HG02678 (cell line): ENCODE measurements around the gene NFATC4.
"Not testable (repeated sequence)": the region's sequence is repeated elsewhere in the genome, so short reads cannot be mapped to it uniquely, and the experiment has no call there.

ENCODE experiments used
- ATAC-seq: cut with Tn5 transposase; IDR thresholded peaks from one replicate; pipeline ENCODE4 v1.9.1; 2021; ENCODE audit warnings: mild to moderate bottlenecking, moderate library complexity; ENCODE audit not compliant: unreplicated experiment

The NFATC4 gene

DNA sequence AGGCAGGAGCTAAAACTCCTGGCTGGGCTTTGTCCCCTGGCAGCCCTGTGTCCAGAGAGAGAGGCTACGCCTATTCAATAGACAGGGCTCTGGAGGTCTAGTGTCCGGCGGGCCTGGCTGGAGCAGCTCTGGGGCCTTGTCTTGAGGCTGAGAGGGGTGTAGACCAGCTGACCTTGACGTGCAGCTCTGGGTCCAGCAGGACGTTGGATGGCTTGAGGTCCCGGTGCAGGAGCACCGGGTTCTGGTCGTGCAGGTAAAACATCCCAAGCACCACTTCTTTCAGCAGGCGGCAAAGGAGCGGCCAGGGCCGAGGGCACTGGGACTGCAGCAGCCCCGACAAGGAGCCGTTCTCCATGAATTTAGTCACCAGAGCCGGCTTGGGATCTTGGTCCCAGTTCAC, 29.1 kb upstream of the NFATC4 start:
- no peak for ATAC-seq

DNA sequence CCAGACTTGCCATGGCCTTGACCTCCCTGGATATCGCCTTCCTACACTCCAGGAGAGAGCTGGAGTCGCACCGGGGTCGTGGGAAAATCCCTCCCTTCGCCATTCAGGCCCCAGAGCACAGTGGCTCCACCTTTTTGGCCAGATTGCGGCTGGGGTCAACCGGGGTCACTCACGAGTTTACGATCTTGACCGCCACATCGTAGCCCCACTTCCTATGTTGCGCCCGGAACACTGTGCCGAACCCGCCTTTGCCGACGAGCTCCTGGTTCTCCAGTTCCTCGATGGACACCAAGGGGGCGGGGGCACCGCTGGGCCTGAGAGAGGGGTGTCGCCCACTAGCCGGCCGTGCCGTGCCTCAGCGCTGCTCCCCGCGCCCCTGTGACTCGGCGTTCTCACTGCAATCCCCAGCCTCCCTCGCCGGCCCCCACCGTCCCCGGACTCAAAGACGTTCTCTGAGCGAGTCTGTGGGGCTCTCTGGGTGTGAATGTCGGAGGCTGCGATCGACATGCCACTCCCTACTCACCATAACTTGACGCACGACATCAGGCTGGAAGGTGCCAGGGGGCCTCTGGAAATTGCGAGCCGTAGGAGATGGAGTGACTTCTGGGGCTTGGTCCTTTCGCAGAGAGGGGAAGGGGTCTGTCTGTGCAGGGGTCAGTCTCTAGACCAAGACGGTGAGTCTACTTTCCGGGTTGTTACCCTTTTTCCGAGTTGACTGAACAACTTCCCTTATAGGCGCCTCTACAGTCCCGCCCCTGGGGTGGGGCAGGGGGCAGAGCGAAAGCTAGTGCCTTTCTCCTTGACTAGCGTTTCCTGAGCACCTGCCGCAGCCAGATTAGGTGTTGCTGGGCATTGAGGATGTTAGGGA, 28.5 kb upstream of the NFATC4 start, which contains the start of gene RIPK3:
Gene RIPK3, minus strand, starts transcription at position 708 of the 868 bp plus-strand sequence. Its CDS starts 165 bp downstream, at position 543.
- peak; percentile 92 for ATAC-seq

DNA sequence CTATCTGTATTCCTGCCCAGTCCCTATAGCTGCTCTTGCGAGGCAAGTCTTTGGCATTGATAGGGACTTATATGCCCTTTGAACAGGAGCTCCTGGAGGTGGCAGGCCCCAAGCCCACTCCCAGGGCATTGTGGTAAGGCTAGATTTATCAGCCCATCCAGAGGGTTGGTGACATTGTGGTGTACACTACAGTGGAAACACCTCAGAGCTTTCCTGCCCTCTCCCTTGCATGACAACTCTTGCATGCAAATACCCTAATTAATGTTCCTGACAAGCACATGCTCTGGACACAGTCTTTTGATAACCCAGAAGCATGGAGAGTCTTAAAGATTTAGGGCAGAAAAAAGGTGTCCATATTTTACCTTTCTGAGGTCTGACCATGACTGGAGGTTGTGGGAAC, 27.4 kb upstream of the NFATC4 start:
- no peak for ATAC-seq

DNA sequence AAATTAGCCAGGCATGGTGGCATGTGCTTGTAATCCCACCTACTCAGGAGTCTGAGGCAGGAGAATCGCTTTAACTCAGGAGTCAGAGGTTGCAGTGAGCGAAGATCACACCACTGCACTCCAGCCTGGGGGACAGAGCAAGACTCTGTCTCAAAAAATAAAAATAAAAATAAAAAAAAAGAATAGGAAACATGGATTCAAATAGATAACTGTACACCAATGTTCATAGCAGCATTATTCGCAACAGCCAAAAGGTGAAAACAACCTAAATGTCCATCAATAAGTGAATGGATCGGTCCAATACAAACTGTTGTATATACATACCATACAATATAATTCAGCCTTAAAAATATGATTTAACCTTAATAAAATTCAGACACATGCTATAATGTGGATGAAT, 25.1 kb upstream of the NFATC4 start:
- ATAC-seq = no peak

DNA sequence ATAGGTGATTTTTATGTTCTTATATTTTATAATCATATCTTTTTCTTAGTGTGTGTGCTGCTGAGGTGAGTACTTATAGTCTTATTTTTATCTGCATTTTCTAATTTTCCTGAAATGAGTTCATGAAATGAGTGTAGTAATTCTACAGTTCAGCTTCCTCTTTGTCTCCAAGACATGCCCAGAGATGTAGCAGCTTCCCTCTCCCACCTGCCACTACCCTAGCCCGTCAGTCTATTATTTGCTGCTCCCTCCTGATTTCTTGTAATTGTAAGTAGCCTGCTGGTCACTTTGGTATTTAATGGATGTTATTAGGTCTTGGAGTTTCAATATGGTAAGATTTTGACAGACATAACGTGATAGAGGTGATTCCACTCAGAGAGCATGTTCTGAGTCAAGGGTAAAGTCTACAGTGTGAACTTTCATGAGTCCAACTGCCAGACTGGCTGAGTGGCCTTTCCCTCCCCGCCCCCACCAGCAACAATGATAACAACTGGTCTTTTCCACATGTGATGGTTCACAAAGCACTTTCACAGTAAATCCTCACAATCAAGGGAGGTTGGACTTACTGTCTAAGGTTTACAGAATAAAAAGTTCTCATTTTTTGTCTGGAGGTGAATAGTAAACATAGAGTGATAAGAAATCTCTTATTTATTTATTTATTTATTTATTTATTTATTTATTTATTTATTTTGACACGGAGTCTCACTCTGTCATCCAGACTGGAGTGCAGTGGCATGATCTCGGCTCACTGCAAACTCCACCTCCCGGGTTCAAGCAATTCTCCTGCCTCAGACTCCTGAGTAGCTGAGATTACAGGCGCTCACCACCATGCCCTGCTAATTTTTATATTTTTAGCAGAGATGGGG, 24.0 kb upstream of the NFATC4 start:
- ATAC-seq = no peak

DNA sequence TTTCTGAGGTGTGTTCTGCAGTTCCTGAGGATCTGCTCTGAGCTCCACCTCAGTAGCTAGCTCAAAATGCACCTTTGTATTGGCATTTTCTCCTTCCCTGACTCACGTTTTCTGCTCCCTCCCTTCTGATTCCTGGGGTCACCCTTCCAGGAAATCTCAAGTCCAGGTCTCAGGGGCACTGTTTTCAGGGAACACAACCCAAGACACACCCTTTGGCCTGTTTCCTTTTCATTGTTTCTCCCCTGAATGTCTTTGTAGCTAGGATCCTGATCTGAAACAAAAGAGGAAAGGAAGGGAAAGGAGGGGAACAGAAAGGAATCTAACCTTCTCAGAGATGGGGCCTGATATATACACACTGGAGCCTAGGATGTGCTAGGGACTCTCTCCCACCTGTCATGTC, 20.9 kb upstream of the NFATC4 start:
- ATAC-seq = no peak

DNA sequence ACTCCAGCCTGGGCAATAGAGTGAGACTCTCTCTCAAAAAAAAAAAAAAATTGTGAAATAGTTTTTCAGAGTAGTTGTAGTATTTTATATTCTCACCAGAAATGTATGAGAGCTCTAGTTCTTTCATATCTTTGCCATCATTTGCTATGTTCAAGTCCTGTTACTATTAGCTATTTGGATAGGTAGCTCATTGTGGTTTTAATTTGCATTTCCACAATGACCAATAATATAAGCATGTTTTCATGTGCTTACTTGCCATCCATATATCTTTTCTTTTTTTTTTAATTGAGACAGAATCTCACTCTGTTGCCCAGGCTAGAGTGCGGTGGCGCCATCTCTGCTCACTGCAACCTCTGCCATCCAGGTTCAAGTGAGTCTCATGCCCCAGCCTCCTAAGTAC, 19.8 kb upstream of the NFATC4 start:
- no peak for ATAC-seq

DNA sequence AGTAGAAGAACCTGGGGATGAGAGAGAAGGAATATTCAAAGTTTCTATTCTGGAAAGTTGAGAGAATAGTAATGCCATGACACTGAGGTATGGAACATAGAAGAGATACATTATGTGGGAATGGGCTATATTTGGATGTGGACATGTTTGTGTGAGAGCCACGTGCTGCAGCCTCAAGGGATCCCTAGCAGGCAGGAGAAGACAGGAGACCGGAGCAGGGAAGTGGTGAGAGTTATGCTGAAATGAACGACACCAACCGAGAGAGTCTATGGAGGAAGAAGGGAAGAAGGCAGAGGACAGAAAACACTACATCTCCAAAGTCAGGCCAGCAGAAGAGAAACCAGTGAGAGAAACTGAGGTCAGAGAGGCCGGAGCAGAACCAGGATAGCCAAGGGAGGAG, 18.2 kb upstream of the NFATC4 start:
- ATAC-seq = no peak

DNA sequence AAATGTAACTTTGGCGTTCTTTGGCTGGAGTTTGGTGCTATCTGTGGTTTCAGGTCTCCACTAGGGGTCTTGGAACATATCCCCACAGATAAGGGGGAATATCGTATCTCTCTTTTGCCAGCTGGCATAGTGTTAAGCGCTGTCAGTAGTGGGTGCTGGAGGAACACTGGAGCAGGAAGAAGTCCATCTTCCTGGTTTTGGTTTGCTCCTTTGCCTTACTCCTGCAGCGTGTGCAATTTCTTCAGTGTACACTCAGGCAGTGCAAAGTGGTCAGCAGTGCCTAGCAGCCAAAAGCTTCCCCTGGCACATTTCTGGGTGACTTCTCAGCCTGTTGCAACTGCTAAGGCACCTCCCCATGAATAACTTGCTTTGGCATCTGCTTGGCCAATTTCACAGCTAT, 16.5 kb upstream of the NFATC4 start:
- ATAC-seq = no peak

DNA sequence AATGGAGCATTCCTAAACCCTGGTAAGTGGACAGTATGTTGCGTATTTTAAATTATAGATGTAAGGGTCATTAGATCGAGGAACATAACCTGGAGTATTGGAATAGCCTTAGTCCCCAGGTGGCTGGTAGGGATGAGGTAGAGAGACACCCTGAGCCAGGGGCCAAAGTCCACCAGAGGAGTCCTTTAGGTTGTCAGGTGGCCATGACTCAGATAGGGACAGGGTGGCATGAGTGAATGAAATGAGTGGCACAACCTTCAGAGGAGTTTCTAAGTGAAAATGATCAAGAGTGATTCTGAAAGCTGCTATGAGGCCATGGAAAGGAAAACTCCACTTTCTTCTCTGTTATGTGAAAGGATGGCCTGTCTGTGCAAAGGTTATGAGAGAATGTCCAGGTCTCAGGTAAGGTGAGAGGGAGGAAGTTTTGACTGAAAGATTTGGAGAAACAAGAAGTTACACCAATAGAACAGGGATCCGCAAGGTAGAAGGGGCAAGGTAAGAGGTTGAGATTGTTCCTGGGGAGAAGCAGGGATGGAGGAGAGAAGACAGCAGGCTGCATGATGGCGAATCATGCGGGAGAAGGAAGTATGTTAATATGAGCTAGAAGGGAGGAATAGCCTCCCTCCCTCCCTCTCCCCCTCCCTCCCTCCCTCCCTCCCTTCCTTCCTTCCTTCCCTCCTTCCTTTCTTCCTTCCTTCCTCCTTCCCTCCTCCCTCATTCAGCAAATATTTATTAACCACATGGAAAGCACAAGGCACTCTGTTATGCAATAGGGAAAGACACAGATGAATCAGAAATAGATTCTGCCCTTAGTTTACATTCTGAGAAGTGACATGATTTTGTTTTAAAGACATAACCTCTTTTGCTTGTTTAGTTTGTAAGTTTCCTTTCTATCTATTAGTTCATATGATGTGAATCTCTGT, 14.2 kb upstream of the NFATC4 start:
- ATAC-seq = no peak

DNA sequence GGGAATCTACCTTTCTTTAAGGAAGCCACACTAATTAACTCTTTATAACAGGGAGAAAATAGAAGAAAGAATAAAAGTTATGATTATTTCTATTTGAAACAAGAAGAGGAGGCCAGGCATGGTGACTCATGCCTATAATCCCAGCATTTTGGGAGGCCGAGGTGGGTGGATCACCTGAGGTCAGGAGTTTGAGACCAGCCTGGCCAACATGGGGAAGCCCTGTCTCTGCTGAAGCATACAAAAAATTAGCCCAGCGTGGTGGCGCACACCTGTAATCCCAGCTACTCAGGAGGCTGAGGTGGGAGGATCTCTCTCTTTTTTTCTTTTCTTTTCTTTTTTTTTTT, 13.5 kb upstream of the NFATC4 start:
- ATAC-seq = not testable (repeated sequence)

DNA sequence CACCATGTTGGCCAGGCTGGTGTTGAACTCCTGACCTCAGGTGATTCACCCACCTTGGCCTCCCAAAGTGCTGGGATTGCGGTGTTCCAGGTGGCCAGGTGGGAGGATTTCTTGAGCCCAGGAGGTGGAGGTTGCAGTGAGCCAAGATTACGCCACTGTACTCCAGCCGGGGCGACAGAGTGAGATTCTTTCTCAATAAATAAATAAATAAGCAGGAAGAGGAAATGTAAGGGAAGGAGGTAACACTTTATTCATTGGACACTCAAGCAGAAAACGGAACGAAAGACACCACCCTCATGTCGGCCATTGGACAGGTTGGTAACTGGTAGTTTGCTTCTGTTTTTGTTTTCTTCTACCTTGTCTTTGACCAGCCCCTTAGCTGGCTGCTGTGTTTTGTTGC, 13.0 kb upstream of the NFATC4 start:
- no peak for ATAC-seq

DNA sequence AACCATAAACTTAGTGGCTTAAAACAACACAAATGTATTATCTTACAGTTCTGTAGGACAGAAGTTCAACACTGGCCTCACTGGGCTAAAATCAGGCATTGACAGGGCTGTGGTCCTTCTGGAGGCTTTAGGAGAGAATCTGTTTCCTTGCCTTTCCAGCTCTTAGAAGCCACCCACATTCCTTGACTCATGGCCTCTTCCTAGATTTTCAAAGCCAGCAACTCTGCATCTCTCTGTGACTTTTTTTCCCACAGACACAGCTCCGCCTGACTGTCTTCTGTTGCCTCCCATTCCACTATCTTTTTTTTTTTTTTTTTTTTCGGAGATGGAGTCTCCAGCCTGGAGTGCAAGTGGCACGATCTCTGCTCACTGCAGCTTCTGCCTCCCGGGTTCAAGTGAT, 11.8 kb upstream of the NFATC4 start:
- no peak for ATAC-seq

DNA sequence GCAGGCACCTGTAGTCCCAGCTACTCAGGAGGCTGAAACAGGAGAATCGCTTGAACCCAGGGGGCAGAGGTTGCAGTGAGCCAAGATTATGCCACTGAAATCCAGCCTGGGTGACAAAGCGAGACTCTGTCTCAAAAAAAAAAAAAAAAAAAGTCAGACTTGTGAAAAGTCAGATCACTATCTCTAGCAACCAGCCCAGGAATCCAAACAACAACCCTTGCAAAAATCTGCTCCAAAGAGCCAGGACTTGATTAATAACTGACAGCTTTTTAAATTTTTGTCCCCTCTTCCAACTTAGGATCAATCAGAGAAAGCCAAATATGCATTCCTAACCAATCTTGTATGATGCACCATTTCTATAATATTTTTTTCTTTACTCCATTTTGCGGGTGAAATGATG, 7.7 kb upstream of the NFATC4 start:
- ATAC-seq = no peak

DNA sequence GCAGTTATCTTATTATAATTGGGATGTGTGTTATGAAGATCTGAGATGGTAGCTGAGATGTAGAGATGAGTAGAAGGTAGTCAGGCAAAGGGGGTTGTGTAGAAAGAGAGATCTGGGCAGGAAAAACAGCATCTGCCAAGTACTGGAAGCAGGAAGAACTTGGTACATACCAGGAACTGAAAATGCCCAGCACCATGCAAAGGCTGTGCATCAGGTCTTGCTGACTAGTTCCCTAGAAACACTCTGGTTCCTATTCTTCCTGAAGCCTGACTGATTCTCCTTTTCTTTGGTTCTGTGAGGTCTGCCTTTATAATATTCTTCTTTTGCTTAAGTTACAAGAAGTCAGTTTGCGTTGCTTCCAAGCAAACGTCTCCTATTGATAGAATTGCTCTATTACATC, 6.7 kb upstream of the NFATC4 start:
- ATAC-seq = no peak

DNA sequence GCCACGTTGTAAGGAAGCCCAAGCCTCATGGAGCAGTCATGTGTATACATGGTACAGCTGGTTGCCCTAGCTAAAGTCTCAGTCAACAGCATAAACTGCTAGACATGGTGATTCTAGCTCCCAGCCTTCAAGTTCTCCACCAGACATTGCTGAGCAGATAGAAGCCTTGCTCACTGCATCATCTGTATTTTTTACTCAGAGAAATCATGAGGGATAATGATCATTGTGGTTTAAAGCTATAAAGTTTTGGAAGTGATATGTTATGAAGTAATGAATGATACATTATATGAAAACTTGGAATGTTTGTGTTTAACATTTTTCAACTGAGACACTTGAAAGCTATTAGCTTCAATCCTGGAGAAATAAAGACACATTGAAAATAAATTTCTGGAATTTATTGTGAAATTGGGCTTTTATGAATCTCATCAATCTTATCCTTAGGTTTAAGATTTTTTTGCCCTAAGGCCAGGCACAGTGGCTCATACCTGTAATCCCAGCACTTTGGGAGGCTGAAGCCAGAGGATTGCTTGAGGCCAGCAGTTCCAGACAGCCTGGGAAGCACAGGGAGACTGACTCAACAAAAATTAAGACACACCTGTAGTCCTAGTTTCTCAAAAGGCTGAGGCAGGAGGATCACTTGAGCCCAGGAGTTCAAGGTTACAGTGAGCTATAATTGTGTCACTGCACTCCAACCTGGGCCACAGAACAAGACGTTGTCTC, 5.6 kb upstream of the NFATC4 start:
- no peak for ATAC-seq

DNA sequence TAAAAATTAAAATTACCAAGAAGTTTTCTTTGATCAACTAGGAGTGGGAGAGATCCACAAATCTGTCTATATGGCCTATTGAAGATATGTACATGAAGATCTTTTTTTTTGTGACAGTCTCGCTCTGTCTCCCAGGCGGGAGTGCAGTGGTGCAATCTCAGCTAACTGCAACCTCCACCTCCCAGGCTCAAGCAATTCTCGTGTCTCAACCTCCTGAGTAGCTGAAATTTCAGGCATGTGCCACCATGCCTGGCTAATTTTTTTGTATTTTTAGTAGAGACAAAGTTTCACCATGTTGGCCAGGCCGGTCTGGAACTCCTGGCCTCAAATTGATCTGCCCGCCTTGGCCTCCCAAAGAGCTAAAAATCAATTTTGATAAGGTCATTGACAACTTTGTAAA, 4.6 kb upstream of the NFATC4 start:
- no peak for ATAC-seq

DNA sequence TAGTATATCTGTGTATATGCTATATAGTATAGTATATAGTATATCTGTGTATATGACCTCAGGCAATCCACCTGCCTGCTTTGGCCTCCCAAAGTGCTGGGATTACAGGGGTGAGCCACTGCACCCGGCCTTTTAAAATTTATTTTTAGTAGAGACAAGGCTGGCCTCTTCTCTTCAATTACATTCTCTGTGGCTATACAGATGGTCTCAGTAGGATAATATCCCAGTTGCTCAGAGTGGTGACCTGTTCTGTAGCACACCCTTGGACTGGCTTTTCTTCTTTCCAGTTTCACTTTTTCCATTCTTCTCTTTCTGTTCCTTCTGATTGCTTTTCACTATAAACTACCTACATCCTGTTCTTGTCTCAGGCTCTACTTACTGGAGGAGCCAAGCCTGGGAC, 3.1 kb upstream of the NFATC4 start:
- ATAC-seq = no peak

DNA sequence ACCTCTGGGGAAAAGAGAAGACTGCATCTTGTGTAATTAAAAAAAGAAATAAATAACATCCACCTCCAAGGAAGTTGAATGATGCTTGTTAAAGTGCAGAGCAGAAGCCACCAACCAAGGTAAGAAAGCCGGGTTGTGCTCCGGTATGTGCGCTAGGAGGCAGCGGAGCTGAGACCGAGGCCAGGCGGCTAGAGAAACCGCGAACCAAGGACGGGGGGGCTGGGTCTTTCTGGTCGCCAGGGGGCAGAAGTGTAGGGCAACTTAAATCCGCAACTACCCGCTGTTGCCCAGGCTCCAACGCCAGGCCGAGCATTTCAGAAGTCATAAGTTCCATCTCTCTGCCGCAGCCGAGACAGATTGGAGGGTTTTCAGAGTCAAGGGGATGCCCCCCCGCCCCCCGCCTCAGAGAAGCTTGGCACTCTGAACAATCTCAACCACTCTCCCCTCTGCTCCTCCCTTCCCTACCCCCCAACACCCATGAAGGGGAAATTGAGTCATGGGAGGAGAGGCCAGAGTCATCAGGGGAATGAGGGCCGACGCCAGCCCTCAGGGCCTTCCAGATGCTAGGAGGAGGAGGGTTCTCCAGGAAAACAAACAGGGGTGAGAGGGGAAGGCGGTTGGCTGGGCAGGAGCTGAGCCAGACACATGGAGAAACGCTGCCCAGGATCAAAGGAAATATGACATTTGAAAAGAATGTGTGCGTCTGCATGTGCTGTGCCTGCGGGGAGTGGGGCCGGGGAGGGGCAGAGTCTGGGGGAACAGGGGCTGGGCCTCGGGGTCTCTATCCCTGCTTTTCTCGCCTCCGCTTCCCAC, 2.2 kb upstream of the NFATC4 start:
- ATAC-seq = peak; percentile 36

DNA sequence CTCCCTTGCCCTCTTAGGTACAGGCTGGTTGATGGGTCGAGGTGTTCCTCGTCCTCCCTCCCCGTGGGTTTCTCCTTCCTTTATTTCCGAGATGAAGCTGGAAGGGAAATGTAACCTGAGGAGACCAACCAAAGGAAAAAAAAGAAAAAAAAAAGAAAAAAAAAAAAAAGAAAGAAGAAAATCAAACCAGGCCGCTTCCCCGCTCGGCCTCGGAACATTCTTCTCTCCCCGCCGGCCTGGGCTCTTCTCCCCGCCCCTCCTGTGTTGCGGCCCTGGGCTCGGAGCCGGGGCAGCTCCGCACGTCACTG, 1.6 kb upstream of the NFATC4 start:
- ATAC-seq = no peak
